Activated CD4-positive, alpha-beta T cell treated with anti-CD3 and anti-CD28 coated beads, Interleukin-2, Interleukin-6, amounts not matched to agents 100 ng/mL and 50 ng/mL, durations not matched to agents 16 hours and 8 hours (primary cell): ENCODE data around the gene BNIP1.

Experiments used
- DNase-seq: peaks from one replicate; pipeline ENCODE4 v3.0.0-alpha.2; 2020

BNIP1 gene

GRCh38 chr5:173172166-173172565, 27.8 kb downstream of the BNIP1 start:
- no peak for DNase-seq

DNA sequence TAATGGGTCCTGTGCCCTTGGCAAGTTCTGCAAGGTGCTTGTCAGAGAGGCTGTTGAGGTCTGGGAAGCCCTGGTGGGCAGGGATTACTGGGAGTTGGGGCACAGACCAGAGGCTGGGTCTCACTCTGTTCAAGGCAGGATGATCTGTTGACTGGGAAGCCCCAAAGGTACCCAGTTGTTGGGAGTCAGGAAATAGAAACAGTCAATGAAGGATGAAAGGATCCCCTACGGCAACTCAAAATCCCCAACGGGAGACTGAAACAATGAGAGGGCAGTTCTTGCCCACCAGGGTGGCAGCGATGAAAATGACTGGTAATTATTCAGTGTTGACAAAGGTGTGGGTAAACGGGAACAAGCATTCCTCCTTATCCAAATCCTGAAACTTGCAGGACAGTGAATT, 31.2 kb downstream of the BNIP1 start:
- no peak for DNase-seq

DNA sequence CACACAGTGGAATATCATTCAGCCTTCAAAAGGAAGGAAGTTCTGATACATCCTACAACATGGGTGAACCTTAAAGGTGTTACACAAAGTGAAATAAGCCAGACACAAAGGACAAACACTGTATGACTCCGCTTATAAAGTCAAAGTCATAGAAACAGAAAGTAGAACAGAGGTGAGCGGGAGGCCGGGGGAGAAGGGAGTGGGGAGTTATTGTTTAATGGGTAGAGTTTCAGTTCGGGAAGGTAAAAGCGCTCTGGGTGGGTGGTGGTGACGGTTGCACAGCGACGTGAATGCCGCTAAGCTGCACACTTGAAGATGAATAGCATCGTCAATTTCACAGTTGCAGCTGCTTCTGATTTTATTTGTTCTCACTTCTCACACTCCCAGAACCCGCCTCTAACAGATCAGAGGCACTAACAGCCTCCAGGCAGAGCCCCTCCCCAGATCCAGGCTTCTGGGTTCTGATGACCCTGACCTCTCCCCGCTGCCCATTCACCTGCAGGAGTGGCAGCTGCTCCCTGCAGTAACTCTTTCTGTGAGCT, 34.1 kb downstream of the BNIP1 start:
- no peak for DNase-seq

- DNase-seq: no peak
Observed at GRCh38 chr5:173180331-173180730, 36.0 kb downstream of the BNIP1 start.

- peak; percentile 32 for DNase-seq
Observed at GRCh38 chr5:173187054-173187743, 42.9 kb downstream of the BNIP1 start.

- DNase-seq: no peak
Observed at GRCh38 chr5:173188280-173188679, 43.9 kb downstream of the BNIP1 start.

DNA sequence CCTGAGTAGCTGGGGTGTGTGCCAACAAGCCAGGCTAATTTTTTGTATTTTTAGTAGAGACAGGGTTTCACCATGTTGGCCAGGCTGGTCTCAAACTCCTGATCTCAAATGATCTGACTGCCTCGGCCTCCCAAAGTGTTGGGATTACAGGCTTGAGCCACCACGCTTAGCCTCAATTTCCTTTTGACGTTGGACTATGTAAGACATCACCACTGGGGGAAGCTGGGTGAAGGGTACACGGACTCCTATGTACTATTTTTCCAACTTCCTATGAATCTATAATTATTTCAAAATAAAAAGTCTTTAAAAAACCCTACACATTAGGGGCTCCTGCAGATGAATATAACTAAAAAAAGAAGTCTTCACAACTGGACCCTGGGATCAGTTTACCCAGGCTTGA, 46.7 kb downstream of the BNIP1 start:
- DNase-seq: no peak

GRCh38 chr5:173191561-173191960, 47.2 kb downstream of the BNIP1 start:
- no peak for DNase-seq

- DNase-seq: no peak
Observed at GRCh38 chr5:173192561-173192960, 48.2 kb downstream of the BNIP1 start.

GRCh38 chr5:173196133-173196952, 52.0 kb downstream of the BNIP1 start:
- no peak for DNase-seq

GRCh38 chr5:173197375-173197891, 53.1 kb downstream of the BNIP1 start:
- no peak for DNase-seq

GRCh38 chr5:173198049-173198448, 53.7 kb downstream of the BNIP1 start:
- DNase-seq: no peak

- DNase-seq: no peak
Observed at GRCh38 chr5:173200356-173200755, 56.0 kb downstream of the BNIP1 start.

GRCh38 chr5:173201636-173202265, 57.4 kb downstream of the BNIP1 start:
- DNase-seq: no peak

DNA sequence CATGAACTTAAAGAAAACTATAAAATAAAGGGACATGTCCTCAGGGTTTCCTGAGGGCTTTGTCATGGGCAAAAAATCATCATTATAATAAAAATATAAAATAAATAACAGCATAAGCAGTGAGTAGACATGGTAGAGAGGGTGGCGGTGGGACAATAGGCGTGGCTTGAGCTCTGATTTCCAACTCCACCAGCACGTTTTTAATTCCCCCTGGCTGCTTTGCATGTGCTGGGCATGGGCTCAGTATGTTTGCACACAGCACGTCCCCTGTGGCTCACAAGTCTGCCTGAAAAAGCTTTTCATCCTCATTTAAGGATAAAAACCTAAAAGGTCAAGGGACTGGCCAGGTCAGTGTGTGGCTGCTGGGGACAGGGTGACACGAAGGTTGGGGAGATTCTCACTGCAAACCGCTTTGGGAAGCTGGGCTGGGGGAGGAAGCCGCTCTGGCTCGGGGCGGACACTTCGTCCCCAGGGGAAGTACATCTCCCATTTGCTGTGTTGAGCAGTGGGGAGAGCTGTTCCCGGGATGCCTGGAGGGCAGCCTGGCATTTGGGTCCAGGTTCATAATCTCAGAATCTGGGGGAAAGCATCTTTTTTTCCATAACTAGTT, 58.0 kb downstream of the BNIP1 start:
- no peak for DNase-seq

DNA sequence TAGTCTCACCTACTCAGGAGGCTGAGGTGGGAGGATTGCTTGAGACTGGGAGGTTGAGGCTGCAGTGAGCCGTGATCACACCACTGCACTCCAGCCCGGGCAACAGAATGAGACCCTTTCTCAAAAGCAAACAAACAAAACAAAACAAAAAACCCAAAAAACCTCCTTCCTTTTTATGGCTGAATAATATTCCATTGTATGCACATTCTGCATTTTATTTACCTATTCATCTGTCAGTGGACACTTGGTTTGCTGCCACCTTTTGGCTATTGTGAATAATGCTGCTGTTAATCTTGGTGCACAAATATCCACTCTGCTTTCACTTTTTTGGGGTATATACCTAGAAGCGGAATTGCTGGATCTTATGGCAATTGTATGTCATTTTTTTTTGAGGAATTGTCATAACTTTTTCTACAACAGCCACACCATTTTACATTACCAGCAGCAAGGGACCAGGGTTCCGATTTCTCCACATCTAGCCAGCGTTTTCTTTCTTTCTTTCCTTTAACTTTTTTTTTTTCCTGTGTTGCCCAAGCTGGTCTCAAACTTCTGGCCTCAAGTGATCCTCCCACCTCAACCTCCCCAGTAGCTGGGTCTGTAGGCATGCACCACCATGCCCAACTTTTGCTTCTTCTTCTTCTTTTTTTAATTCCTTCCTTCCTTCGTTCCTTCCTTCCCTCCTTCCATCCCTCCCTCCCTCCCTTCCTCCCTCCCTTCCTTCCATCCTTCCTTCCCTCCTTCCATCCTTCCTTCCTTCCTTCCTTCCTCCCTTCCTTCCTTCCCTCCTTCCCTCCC, 60.1 kb downstream of the BNIP1 start:
- DNase-seq: peak; percentile 40

DNA sequence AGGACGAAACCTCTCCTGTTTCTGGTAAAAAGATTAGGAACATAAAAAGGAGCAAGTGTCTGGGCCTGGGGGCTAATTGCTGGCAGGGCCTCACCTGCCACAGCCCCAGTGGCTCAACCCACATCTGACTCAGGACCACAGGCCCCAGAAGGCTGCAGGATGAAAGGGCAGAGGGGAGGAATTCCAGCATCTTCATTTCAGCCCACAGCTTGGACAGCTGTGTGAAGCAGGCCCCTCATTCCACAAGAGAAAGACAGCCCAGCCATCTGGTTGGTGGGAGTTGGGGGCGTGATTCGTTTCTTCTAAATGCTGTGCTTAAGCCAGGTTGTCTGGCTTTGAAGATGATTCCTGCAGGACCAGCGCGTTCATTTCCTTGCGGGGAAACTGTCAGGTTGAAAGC, 61.6 kb downstream of the BNIP1 start:
- no peak for DNase-seq

- DNase-seq: no peak
Observed at GRCh38 chr5:173208296-173208695, 64.0 kb downstream of the BNIP1 start.

DNA sequence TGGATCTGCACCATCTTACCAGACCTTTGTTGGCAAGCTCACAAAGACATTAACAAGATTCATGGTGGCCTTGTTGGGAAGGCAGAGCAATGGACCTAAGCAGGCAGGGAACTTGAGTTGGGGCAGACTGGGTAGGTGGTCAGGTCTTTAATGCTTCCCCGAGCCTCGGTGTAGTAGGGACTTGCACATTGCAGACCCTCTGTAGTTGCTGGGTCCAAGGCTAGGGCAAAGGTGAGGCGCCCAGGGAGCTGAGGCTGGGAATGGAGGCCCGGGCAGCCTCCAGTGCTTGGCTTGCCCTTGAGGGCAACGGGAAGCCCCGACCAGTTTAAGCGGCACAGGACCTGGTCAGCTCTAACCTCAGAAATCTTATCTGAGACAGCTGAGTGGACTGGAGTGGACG, 66.5 kb downstream of the BNIP1 start:
- no peak for DNase-seq

DNA sequence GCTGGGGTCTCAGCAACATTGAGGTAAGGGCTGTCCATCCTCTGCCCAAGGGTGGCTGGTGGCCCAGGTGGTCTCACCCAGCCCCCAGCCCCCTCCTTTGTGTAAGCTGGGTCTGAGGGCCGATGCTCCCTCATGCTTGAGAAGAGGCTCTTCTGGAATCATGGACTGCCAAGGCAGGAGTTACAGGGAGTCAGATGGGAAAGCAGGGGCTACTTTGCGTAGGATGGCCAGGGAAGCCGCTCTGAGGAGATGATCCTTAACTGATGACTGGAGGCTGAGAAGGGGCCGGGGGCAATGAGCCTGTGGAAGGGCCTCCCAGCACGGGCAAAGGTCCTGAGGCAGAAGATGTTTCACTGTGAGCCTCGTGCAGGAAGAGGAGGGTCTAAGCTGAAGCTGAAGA, 67.0 kb downstream of the BNIP1 start:
- DNase-seq: no peak

- no peak for DNase-seq
Observed at GRCh38 chr5:173213236-173213933, 69.1 kb downstream of the BNIP1 start.
